Immature natural killer cell (primary cell): ENCODE data around the gene EPC2. TPM values are rescaled to one million over a fixed set of nuclear protein-coding genes. Genes with fewer than 3 reads are reported as not detected.

Experiments
- DNase-seq, 3 donors: peaks; one replicate each; pipeline ENCODE4 v3.0.0; 2022; ENCODE audit warnings: mixed read lengths in 1 of 3
- H3K27ac Mint-ChIP-seq, 6 donors: one replicate each; pipeline ENCODE4 v1.8.0; 2020; ENCODE audit warnings: mixed read lengths in 6 of 6, mild to moderate bottlenecking in 5 of 6, inconsistent platforms in 4 of 6, moderate library complexity in 3 of 6
- H3K27me3 Mint-ChIP-seq, 3 donors: one replicate each; pipeline ENCODE4 v1.8.0; 2020 to 2021; ENCODE audit warnings: low read depth in 3 of 3, mild to moderate bottlenecking in 3 of 3, mixed read lengths in 3 of 3, moderate library complexity in 3 of 3, inconsistent platforms in 1 of 3
- H3K36me3 Mint-ChIP-seq, 3 donors: one replicate each; pipeline ENCODE4 v1.8.0; 2020; ENCODE audit warnings: mixed read lengths in 3 of 3, inconsistent platforms in 2 of 3, mild to moderate bottlenecking in 2 of 3
- H3K4me1 Mint-ChIP-seq, 2 donors: one replicate each; pipeline ENCODE4 v1.8.0; 2020; ENCODE audit warnings: inconsistent platforms in 2 of 2, mild to moderate bottlenecking in 2 of 2, mixed read lengths in 2 of 2, moderate library complexity in 1 of 2
- H3K4me3 Mint-ChIP-seq, 5 donors: one replicate each; pipeline ENCODE4 v1.8.0; 2020; ENCODE audit warnings: mild to moderate bottlenecking in 5 of 5, mixed read lengths in 5 of 5, inconsistent platforms in 3 of 5, moderate library complexity in 3 of 5
- H3K9me3 Mint-ChIP-seq, 6 donors: one replicate each; pipeline ENCODE4 v1.8.0; 2020; ENCODE audit warnings: mild to moderate bottlenecking in 6 of 6, mixed read lengths in 6 of 6, inconsistent platforms in 4 of 6, moderate library complexity in 3 of 6
- polyA plus RNA-seq, 3 donors: library from polyadenylated mRNA; unstranded; fragments of 300-500 nt; fragmentation: Illumina TruSeq; gene quantifications; one replicate each; pipeline ENCODE4 v1.2.3, GENCODE V29; 2021

The EPC2 gene
- polyA plus RNA-seq, 3 donors from 2014 or later, result 1.8 to 2.8 (median 2.8) TPM

- H3K4me1 Mint-ChIP-seq, result peaks cover 30 to 81% of the 10 kb centered on the region in 2 donors
- H3K27me3 Mint-ChIP-seq, result peaks cover 2 to 3% (median 3%) of the 10 kb centered on the region in 3 donors
- H3K36me3 Mint-ChIP-seq, result peaks cover 25 to 30% (median 29%) of the 10 kb centered on the region in 3 donors
- no peak for DNase-seq
- H3K4me3 Mint-ChIP-seq, result no peak overlapping the region
- H3K27ac Mint-ChIP-seq, result no peak overlapping the region
- H3K9me3 Mint-ChIP-seq, result peaks cover 7 to 23% (median 13%) of the 10 kb centered on the region in 6 donors
Observed at GRCh38 chr2:148701039-148701438, 56.5 kb downstream of the EPC2 start.

- Mint-ChIP-seq H3K4me1 (peaks cover 27 to 81% of the 10 kb centered on the region in 2 donors), H3K36me3 (peaks cover 29 to 37% (median 30%) of the 10 kb centered on the region in 3 donors), H3K27ac (peak overlapping the region in 1 of 6 donors; percentile 67)
Observed at GRCh38 chr2:148701877-148702276, 57.3 kb downstream of the EPC2 start.

GRCh38 chr2:148702475-148702874 is 57.9 kb downstream of the EPC2 start:
- peaks cover 30 to 39% (median 31%) of the 10 kb centered on the region in 3 donors for H3K36me3 Mint-ChIP-seq
- no peak for DNase-seq
- peaks cover 30 to 78% of the 10 kb centered on the region in 2 donors for H3K4me1 Mint-ChIP-seq
- no peak overlapping the region for H3K4me3 Mint-ChIP-seq
- peaks cover 10 to 23% (median 14%) of the 10 kb centered on the region in 6 donors for H3K9me3 Mint-ChIP-seq
- peaks cover 2 to 4% (median 3%) of the 10 kb centered on the region in 3 donors for H3K27me3 Mint-ChIP-seq
- H3K27ac Mint-ChIP-seq, result no peak overlapping the region

More at GRCh38 chr2:148701877-148702276, 57.3 kb downstream of the EPC2 start:
- DNase-seq, result no peak
- Mint-ChIP-seq H3K4me3 (no peak overlapping the region), H3K27me3 (peaks cover 2 to 4% (median 3%) of the 10 kb centered on the region in 3 donors), H3K9me3 (peaks cover 9 to 23% (median 14%) of the 10 kb centered on the region in 6 donors)

- Mint-ChIP-seq H3K4me3 (no peak overlapping the region), H3K27ac (no peak overlapping the region), H3K36me3 (peaks cover 30 to 43% (median 39%) of the 10 kb centered on the region in 3 donors), H3K9me3 (peaks cover 10 to 23% (median 15%) of the 10 kb centered on the region in 6 donors), H3K4me1 (peaks cover 30 to 71% of the 10 kb centered on the region in 2 donors), H3K27me3 (peaks cover 2 to 4% (median 3%) of the 10 kb centered on the region in 3 donors)
- no peak for DNase-seq
Observed at GRCh38 chr2:148704247-148704646, 59.7 kb downstream of the EPC2 start.

GRCh38 chr2:148716378-148716920 is 71.9 kb downstream of the EPC2 start:
- peaks cover 87 to 98% of the 10 kb centered on the region in 2 donors for H3K4me1 Mint-ChIP-seq
- H3K9me3 Mint-ChIP-seq, result no peaks in the 10 kb centered on the region
- H3K27ac Mint-ChIP-seq, result peak overlapping the region in 3 of 6 donors; percentile 14 to 38 (median 36)
- peak overlapping the region in 2 of 5 donors; percentile 15 to 39 for H3K4me3 Mint-ChIP-seq
- peaks cover 0 to 3% (median 0%) of the 10 kb centered on the region in 3 donors for H3K27me3 Mint-ChIP-seq
- H3K36me3 Mint-ChIP-seq, result no peaks in the 10 kb centered on the region
- DNase-seq, result no peak

GRCh38 chr2:148718039-148718438 is 73.5 kb downstream of the EPC2 start:
- DNase-seq, result no peak
- no peak overlapping the region for H3K27ac Mint-ChIP-seq
- peaks cover 94 to 98% of the 10 kb centered on the region in 2 donors for H3K4me1 Mint-ChIP-seq

GRCh38 chr2:148719195-148719749 is 74.7 kb downstream of the EPC2 start:
- no peaks in the 10 kb centered on the region for H3K9me3 Mint-ChIP-seq
- DNase-seq, result no peak
- H3K27ac Mint-ChIP-seq, result peak overlapping the region in 3 of 6 donors; percentile 6 to 71 (median 47)
- peaks cover 0 to 3% (median 0%) of the 10 kb centered on the region in 3 donors for H3K27me3 Mint-ChIP-seq
- no peaks in the 10 kb centered on the region for H3K36me3 Mint-ChIP-seq
- peak overlapping the region in 4 of 5 donors; percentile 6 to 44 (median 23) for H3K4me3 Mint-ChIP-seq
- H3K4me1 Mint-ChIP-seq, result peaks cover 92 to 95% of the 10 kb centered on the region in 2 donors

More at GRCh38 chr2:148718039-148718438, 73.5 kb downstream of the EPC2 start:
- Mint-ChIP-seq H3K36me3 (no peaks in the 10 kb centered on the region), H3K27me3 (peaks cover 0 to 3% (median 0%) of the 10 kb centered on the region in 3 donors), H3K4me3 (peak overlapping the region in 1 of 5 donors; percentile 1), H3K9me3 (no peaks in the 10 kb centered on the region)

- DNase-seq, result no peak
- Mint-ChIP-seq H3K27ac (peak overlapping the region in 1 of 6 donors; percentile 7), H3K4me1 (peaks cover 91 to 97% of the 10 kb centered on the region in 2 donors), H3K27me3 (peaks cover 0 to 3% (median 0%) of the 10 kb centered on the region in 3 donors), H3K9me3 (no peaks in the 10 kb centered on the region), H3K4me3 (no peak overlapping the region), H3K36me3 (no peaks in the 10 kb centered on the region)
Observed at GRCh38 chr2:148719941-148720436, 75.4 kb downstream of the EPC2 start.

GRCh38 chr2:148720501-148721001 is 76.0 kb downstream of the EPC2 start:
- DNase-seq, result no peak
- Mint-ChIP-seq H3K9me3 (no peaks in the 10 kb centered on the region), H3K4me1 (peaks cover 90 to 97% of the 10 kb centered on the region in 2 donors), H3K36me3 (no peaks in the 10 kb centered on the region), H3K27ac (peak overlapping the region in 2 of 6 donors; percentile 9 to 13), H3K4me3 (peak overlapping the region in 1 of 5 donors; percentile 20), H3K27me3 (peaks cover 0 to 3% (median 0%) of the 10 kb centered on the region in 3 donors)

- Mint-ChIP-seq H3K27me3 (peaks cover 0 to 4% (median 3%) of the 10 kb centered on the region in 3 donors), H3K36me3 (no peaks in the 10 kb centered on the region), H3K9me3 (no peaks in the 10 kb centered on the region), H3K27ac (peak overlapping the region in 2 of 6 donors; percentile 3 to 41), H3K4me3 (no peak overlapping the region), H3K4me1 (peaks cover 89 to 97% of the 10 kb centered on the region in 2 donors)
- DNase-seq, result no peak
Observed at GRCh38 chr2:148721520-148721931, 77.0 kb downstream of the EPC2 start.

GRCh38 chr2:148721991-148722777 is 77.6 kb downstream of the EPC2 start:
- peaks cover 0 to 5% (median 3%) of the 10 kb centered on the region in 3 donors for H3K27me3 Mint-ChIP-seq
- peak overlapping the region in 4 of 6 donors; percentile 2 to 41 (median 14) for H3K27ac Mint-ChIP-seq
- H3K4me1 Mint-ChIP-seq, result peaks cover 89 to 97% of the 10 kb centered on the region in 2 donors
- no peaks in the 10 kb centered on the region for H3K9me3 Mint-ChIP-seq
- H3K4me3 Mint-ChIP-seq, result peak overlapping the region in 1 of 5 donors; percentile 0
- no peaks in the 10 kb centered on the region for H3K36me3 Mint-ChIP-seq
- DNase-seq, result no peak

- Mint-ChIP-seq H3K4me3 (peak overlapping the region; percentile 7 to 34 (median 24)), H3K27ac (peak overlapping the region in 4 of 6 donors; percentile 13 to 47 (median 28)), H3K9me3 (no peaks in the 10 kb centered on the region), H3K36me3 (peaks cover 0 to 3% (median 0%) of the 10 kb centered on the region in 3 donors), H3K4me1 (peaks cover 68 to 87% of the 10 kb centered on the region in 2 donors), H3K27me3 (peaks cover 0 to 5% (median 0%) of the 10 kb centered on the region in 3 donors)
- DNase-seq, result no peak
Observed at GRCh38 chr2:148725564-148725963, 81.0 kb downstream of the EPC2 start.

- H3K4me3 Mint-ChIP-seq, result peak overlapping the region in 3 of 5 donors; percentile 6 to 56 (median 50)
- peaks cover 0 to 3% (median 0%) of the 10 kb centered on the region in 3 donors for H3K36me3 Mint-ChIP-seq
- peak overlapping the region in 2 of 6 donors; percentile 25 to 36 for H3K27ac Mint-ChIP-seq
- peaks cover 68 to 87% of the 10 kb centered on the region in 2 donors for H3K4me1 Mint-ChIP-seq
- no peak for DNase-seq
- H3K9me3 Mint-ChIP-seq, result no peaks in the 10 kb centered on the region
- H3K27me3 Mint-ChIP-seq, result peaks cover 0 to 5% (median 0%) of the 10 kb centered on the region in 3 donors
Observed at GRCh38 chr2:148726228-148726627, 81.7 kb downstream of the EPC2 start.
